ENCODE results near the gene GDPD4. TPM values are rescaled to one million over a fixed set of nuclear protein-coding genes. Genes with fewer than 3 reads are reported as not detected.
"Not testable (repeated sequence)": the region's sequence is repeated elsewhere in the genome, so short reads cannot be mapped to it uniquely, and the experiment has no call there.

GDPD4 gene
- total and polyA plus RNA-seq, 4 experiments from 2014 or later, result not detected

DNA sequence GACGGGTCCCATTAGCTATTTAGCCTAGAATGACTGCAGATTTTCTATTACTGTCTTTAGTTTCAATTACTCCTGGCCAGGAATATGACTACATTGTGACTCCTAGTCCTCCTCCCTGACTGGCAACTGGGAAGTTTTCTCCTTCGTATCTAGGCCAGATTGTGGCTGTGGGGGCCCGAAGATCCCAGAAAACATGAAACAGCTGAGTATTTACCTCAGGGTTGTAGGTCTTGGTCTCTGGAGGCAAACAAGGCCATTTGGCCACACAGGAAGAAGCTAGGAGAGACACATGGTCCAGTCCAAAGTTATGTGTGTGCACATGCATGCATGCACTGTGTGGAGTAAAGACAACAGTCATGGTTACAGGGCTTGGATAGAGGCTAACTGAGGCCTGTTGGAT, 10.2 kb upstream of the GDPD4 start:
- no peak overlapping the region for H3K4me3 ChIP-seq (ENCODE audit: low read length in 2 of 2)
- no peaks in the 10 kb centered on the region for H3K4me1 ChIP-seq (ENCODE audit: insufficient read depth, low read length)
- no peak overlapping the region for H3K27ac ChIP-seq (ENCODE audit: low read depth, low read length)
- no peak overlapping the region for H3K4me3 Mint-ChIP-seq
- H3K27me3 ChIP-seq (ENCODE audit: insufficient read depth, low read length), result no peaks in the 10 kb centered on the region
- H3K27me3 Mint-ChIP-seq, result peaks cover 0 to 1% of the 10 kb centered on the region in 2 donors
- H3K36me3 Mint-ChIP-seq, result no peaks in the 10 kb centered on the region
- no peak overlapping the region for H3K27ac Mint-ChIP-seq
- no peaks in the 10 kb centered on the region for H3K4me1 Mint-ChIP-seq
- H3K9me3 ChIP-seq (ENCODE audit: control insufficient read depth in 1 of 2, low read length in 2 of 2), result no peaks in the 10 kb centered on the region
- POLR2A ChIA-PET (ENCODE audit: partially characterized antibody), result no interaction called here
- intact Hi-C loops (cut with micrococcal nuclease), result no loop called here
- DNase-seq, result no peak
- CTCF ChIA-PET (ENCODE audit: partially characterized antibody), result no interaction called here
- peaks cover 0 to 2% (median 0%) of the 10 kb centered on the region in 8 donors for H3K9me3 Mint-ChIP-seq
- no peaks in the 10 kb centered on the region for H3K36me3 ChIP-seq (ENCODE audit: insufficient read depth, low read length)

DNA sequence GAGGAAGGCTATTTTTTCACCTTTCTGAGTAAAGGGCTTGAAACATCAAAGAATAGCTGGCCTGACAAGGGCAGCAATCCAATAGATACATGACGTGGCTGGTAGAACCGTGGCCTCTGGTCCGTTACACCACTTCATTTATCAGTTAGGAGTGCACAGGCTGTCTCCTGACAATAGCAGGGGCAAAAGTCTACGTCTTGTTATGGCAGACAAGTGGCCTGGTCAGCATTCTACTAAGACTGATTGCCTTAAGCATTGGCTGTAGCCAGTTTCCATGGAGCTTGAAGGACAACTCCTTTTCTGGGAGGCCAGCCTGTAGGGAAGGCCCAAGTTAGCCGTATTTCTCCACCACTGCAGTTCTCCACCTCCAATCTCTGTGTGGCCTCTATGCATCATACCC, 9.2 kb upstream of the GDPD4 start:
- no peak overlapping the region for H3K27ac Mint-ChIP-seq
- H3K36me3 Mint-ChIP-seq, result no peaks in the 10 kb centered on the region
- no peaks in the 10 kb centered on the region for H3K9me3 Mint-ChIP-seq
- Histone ChIP-seq H3K36me3 (ENCODE audit: insufficient read depth, low read length) (no peaks in the 10 kb centered on the region), H3K27me3 (ENCODE audit: insufficient read depth, low read length) (no peaks in the 10 kb centered on the region), H3K4me1 (ENCODE audit: insufficient read depth, low read length) (no peaks in the 10 kb centered on the region), H3K27ac (ENCODE audit: low read depth, low read length) (no peak overlapping the region), H3K9me3 (ENCODE audit: control insufficient read depth in 1 of 2, low read length in 2 of 2) (no peaks in the 10 kb centered on the region), H3K4me3 (ENCODE audit: low read length in 2 of 2) (no peak overlapping the region)
- ChIA-PET POLR2A (ENCODE audit: partially characterized antibody) (no interaction called here), CTCF (ENCODE audit: partially characterized antibody) (no interaction called here)
- no peak overlapping the region for H3K4me3 Mint-ChIP-seq
- intact Hi-C loops (cut with micrococcal nuclease), result no loop called here
- peaks cover 0 to 1% of the 10 kb centered on the region in 2 donors for H3K27me3 Mint-ChIP-seq
- H3K4me1 Mint-ChIP-seq, result no peaks in the 10 kb centered on the region
- DNase-seq, result no peak

DNA sequence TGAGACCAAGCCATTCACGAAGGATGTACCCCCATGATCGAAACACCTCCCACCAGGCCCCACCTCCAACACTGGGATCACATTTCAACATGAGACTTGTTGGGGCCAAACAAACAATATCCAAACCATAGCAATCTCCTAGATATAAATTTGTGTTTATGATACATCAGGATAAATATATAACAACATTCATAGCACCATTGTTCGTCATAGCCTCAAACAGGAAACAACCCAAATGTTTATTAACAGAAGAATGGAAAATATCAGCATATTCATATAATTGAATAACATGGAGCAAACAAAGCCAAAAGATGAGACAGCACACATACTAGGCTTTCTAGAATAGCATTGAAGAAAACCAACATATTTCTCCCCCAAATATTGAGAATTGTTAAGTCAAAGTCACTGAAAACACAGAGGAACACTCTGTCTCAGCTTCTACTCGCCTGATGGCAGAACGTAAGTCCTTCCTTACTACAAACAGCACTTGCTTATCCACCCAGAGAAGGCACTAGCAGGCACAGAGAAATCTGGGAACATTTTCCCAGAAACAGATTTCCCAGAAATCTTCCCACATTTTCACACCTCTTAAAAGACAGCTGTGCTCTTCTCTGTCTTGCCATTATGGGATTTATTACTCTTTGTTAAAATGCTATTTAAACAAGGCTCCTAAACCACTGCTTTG, 8.1 kb upstream of the GDPD4 start:
- H3K9me3 Mint-ChIP-seq, result no peaks in the 10 kb centered on the region
- H3K4me1 Mint-ChIP-seq, result no peaks in the 10 kb centered on the region
- Histone ChIP-seq H3K4me3 (ENCODE audit: low read length in 2 of 2) (no peak overlapping the region), H3K4me1 (ENCODE audit: insufficient read depth, low read length) (no peaks in the 10 kb centered on the region), H3K36me3 (ENCODE audit: insufficient read depth, low read length) (no peaks in the 10 kb centered on the region), H3K9me3 (ENCODE audit: control insufficient read depth in 1 of 2, low read length in 2 of 2) (no peaks in the 10 kb centered on the region), H3K27ac (ENCODE audit: low read depth, low read length) (no peak overlapping the region), H3K27me3 (ENCODE audit: insufficient read depth, low read length) (no peaks in the 10 kb centered on the region)
- intact Hi-C loops (cut with micrococcal nuclease), result no loop called here
- no peak for DNase-seq
- CTCF ChIA-PET (ENCODE audit: partially characterized antibody), result no interaction called here
- POLR2A ChIA-PET (ENCODE audit: partially characterized antibody), result no interaction called here
- no peak overlapping the region for H3K27ac Mint-ChIP-seq
- no peaks in the 10 kb centered on the region for H3K27me3 Mint-ChIP-seq
- H3K36me3 Mint-ChIP-seq, result no peaks in the 10 kb centered on the region
- no peak overlapping the region for H3K4me3 Mint-ChIP-seq

DNA sequence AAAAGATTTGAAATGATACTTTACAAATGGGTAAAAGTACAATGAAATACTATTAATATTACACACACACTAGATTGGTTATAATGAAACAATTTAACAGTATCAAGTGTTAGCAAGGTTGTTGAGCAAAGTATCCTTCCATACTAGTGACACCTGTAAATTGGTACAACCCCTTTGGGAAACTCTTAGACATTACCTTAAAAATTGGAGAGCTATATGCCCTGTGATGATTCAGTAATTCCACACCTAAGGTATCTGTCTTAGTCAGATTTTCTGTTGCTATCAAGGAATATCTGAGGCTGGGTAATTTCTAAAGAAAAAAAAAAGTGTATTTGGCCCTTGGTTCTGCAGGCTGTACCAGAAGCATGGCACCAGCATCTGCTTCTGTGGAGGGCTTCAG, 7.4 kb upstream of the GDPD4 start:
- Histone ChIP-seq H3K4me3 (ENCODE audit: low read length in 2 of 2) (no peak overlapping the region), H3K4me1 (ENCODE audit: insufficient read depth, low read length) (no peaks in the 10 kb centered on the region), H3K36me3 (ENCODE audit: insufficient read depth, low read length) (no peaks in the 10 kb centered on the region), H3K27me3 (ENCODE audit: insufficient read depth, low read length) (no peaks in the 10 kb centered on the region), H3K9me3 (ENCODE audit: control insufficient read depth in 1 of 2, low read length in 2 of 2) (no peaks in the 10 kb centered on the region), H3K27ac (ENCODE audit: low read depth, low read length) (no peak overlapping the region)
- Mint-ChIP-seq H3K4me3 (no peak overlapping the region), H3K9me3 (no peaks in the 10 kb centered on the region), H3K27ac (no peak overlapping the region), H3K4me1 (no peaks in the 10 kb centered on the region), H3K36me3 (no peaks in the 10 kb centered on the region), H3K27me3 (no peaks in the 10 kb centered on the region)
- ChIA-PET POLR2A (ENCODE audit: partially characterized antibody) (no interaction called here), CTCF (ENCODE audit: partially characterized antibody) (no interaction called here)
- intact Hi-C loops (cut with micrococcal nuclease), result no loop called here
- DNase-seq, result no peak

DNA sequence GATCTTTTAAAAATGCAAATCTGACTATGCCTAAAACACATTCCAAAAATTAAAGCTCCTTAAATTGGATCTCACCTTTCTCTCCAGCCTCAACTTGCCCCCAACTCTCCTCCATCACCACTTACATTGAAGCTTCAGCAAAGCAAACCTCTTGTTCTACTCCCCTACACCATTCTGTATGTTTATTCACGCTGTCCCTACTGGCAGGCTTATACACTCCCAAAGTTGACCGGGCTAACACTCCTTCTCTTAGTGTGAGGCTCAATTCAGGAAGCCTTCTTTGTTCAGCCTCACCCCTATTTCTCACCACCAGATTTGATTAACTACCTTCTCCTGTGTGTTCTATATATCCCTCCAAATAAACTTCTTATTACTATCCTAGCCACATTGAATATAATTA, 1.8 kb upstream of the GDPD4 start:
- ChIA-PET POLR2A (ENCODE audit: partially characterized antibody) (no interaction called here), CTCF (ENCODE audit: partially characterized antibody) (interaction anchor here (0.6 kb wide), 1 partner anchor 10 kb away, joined by 3 read pairs; no protein-coding TSS in a partner anchor)
- Histone ChIP-seq H3K27ac (ENCODE audit: low read depth, low read length) (no peak overlapping the region), H3K4me1 (ENCODE audit: insufficient read depth, low read length) (no peaks in the 10 kb centered on the region), H3K36me3 (ENCODE audit: insufficient read depth, low read length) (no peaks in the 10 kb centered on the region), H3K27me3 (ENCODE audit: insufficient read depth, low read length) (no peaks in the 10 kb centered on the region), H3K4me3 (ENCODE audit: low read length in 2 of 2) (no peak overlapping the region), H3K9me3 (ENCODE audit: control insufficient read depth in 1 of 2, low read length in 2 of 2) (no peaks in the 10 kb centered on the region)
- intact Hi-C loops (cut with micrococcal nuclease), result no loop called here
- H3K27ac Mint-ChIP-seq, result peak overlapping the region in 1 of 7 donors; percentile 5
- H3K4me1 Mint-ChIP-seq, result no peaks in the 10 kb centered on the region
- H3K27me3 Mint-ChIP-seq, result peaks cover 2 to 3% of the 10 kb centered on the region in 2 donors
- H3K4me3 Mint-ChIP-seq, result no peak overlapping the region
- no peak for DNase-seq
- no peaks in the 10 kb centered on the region for H3K36me3 Mint-ChIP-seq
- H3K9me3 Mint-ChIP-seq, result no peaks in the 10 kb centered on the region

DNA sequence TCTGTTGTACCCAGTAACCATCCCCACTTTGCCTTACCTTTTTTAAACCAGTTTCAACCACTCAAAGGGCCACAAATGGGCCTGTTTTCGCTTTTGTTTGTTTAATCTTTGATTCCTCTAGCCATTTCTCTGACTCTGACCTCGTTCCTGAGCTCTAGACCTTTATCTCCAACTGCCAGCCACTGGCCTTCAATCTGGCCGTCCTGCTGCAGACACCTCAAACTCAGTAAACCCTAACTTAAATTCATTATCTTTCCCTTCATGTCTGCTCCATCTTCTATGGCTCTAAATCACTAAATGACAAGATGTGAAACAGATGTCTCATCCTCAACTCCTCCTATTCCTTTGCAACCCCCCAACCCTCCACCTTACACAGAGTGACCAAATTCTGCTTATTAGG, 1.3 kb upstream of the GDPD4 start:
- Mint-ChIP-seq H3K4me1 (no peaks in the 10 kb centered on the region), H3K36me3 (no peaks in the 10 kb centered on the region), H3K4me3 (no peak overlapping the region), H3K27ac (no peak overlapping the region), H3K27me3 (peaks cover 2 to 3% of the 10 kb centered on the region in 2 donors), H3K9me3 (no peaks in the 10 kb centered on the region)
- no peaks in the 10 kb centered on the region for H3K4me1 ChIP-seq (ENCODE audit: insufficient read depth, low read length)
- POLR2A ChIA-PET (ENCODE audit: partially characterized antibody), result no interaction called here
- no peaks in the 10 kb centered on the region for H3K27me3 ChIP-seq (ENCODE audit: insufficient read depth, low read length)
- no peak overlapping the region for H3K4me3 ChIP-seq (ENCODE audit: low read length in 2 of 2)
- intact Hi-C loops (cut with micrococcal nuclease), result no loop called here
- no peak for DNase-seq
- no peaks in the 10 kb centered on the region for H3K36me3 ChIP-seq (ENCODE audit: insufficient read depth, low read length)
- H3K9me3 ChIP-seq (ENCODE audit: control insufficient read depth in 1 of 2, low read length in 2 of 2), result no peaks in the 10 kb centered on the region
- no peak overlapping the region for H3K27ac ChIP-seq (ENCODE audit: low read depth, low read length)
- CTCF ChIA-PET (ENCODE audit: partially characterized antibody), result interaction anchor here (0.6 kb wide), 1 partner anchor 9 kb away, joined by 3 read pairs; no protein-coding TSS in a partner anchor

DNA sequence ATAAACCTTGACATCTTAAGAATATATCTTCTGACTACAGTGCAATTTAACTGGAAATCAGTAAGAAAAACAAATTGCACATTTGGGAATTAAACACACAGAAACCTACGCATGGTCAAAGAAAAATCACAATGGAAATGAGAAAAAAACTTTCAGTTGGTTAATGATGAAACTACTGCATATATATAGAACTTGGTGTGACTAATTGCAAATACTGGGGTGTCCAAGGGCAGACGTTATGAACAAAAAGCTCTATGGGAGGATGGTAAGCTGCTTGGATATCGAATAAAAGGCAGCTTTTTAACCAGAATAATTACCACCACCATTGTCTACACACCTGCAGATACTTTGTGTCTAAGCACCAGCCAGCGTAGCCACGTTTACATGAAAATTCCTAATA, 791 bp downstream of the GDPD4 start:
- Mint-ChIP-seq H3K9me3 (no peaks in the 10 kb centered on the region), H3K36me3 (no peaks in the 10 kb centered on the region), H3K27ac (no peak overlapping the region), H3K27me3 (peaks cover 2 to 3% of the 10 kb centered on the region in 2 donors), H3K4me1 (no peaks in the 10 kb centered on the region), H3K4me3 (no peak overlapping the region)
- no peak for DNase-seq
- no peaks in the 10 kb centered on the region for H3K9me3 ChIP-seq (ENCODE audit: control insufficient read depth in 1 of 2, low read length in 2 of 2)
- H3K4me3 ChIP-seq (ENCODE audit: low read length in 2 of 2), result no peak overlapping the region
- ChIA-PET CTCF (ENCODE audit: partially characterized antibody) (no interaction called here), POLR2A (ENCODE audit: partially characterized antibody) (no interaction called here)
- H3K4me1 ChIP-seq (ENCODE audit: insufficient read depth, low read length), result no peaks in the 10 kb centered on the region
- no peaks in the 10 kb centered on the region for H3K36me3 ChIP-seq (ENCODE audit: insufficient read depth, low read length)
- H3K27me3 ChIP-seq (ENCODE audit: insufficient read depth, low read length), result no peaks in the 10 kb centered on the region
- no peak overlapping the region for H3K27ac ChIP-seq (ENCODE audit: low read depth, low read length)
- intact Hi-C loops (cut with micrococcal nuclease), result no loop called here

DNA sequence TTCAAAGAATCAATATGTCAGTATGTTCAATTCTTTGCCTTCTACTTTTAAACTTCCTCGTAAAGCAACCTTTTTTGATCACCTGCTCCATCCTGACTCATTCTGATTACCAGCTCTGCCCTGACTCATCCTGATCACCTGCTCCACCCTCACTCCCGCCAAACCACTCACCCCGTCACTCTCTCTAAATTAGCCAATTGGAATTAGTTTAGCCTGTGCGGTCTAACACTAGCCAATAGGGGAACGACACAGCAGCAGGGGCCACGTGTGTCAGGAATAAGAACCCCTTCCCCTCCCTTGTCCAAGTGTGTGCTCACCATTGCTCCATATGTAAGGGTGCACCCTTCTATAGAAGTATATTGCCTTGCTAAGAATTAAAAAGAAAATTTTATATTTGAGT, 1.5 kb downstream of the GDPD4 start:
- H3K4me3 ChIP-seq (ENCODE audit: low read length in 2 of 2); POLR2A ChIA-PET (ENCODE audit: partially characterized antibody); H3K36me3 Mint-ChIP-seq; H3K4me1 Mint-ChIP-seq; H3K27me3 Mint-ChIP-seq; H3K9me3 Mint-ChIP-seq; intact Hi-C loops (cut with micrococcal nuclease); H3K9me3 ChIP-seq (ENCODE audit: control insufficient read depth in 1 of 2, low read length in 2 of 2); H3K4me1 ChIP-seq (ENCODE audit: insufficient read depth, low read length); CTCF ChIA-PET (ENCODE audit: partially characterized antibody); H3K27ac ChIP-seq (ENCODE audit: low read depth, low read length); H3K4me3 Mint-ChIP-seq; DNase-seq; H3K27me3 ChIP-seq (ENCODE audit: insufficient read depth, low read length); H3K27ac Mint-ChIP-seq; H3K36me3 ChIP-seq (ENCODE audit: insufficient read depth, low read length): not testable (repeated sequence)
